DOHH2 (cell line): ENCODE data around the gene TSSK1B.

Experiments used
- CTCF ChIP-seq: fragments of 200-600 bp; sonication (generic); IDR thresholded peaks from one replicate; pipeline ENCODE4 v1.5.1; 2014; ENCODE audit warnings: antibody characterized with exemption, mild to moderate bottlenecking, low read depth, low read length; ENCODE audit not compliant: poor library complexity, severe bottlenecking
- EZH2phosphoT487 ChIP-seq: fragments of 200-600 bp; sonication (generic); IDR thresholded peaks from 2 replicates; pipeline ENCODE4 v1.6.1; 2017; ENCODE audit warnings: borderline replicate concordance, mild to moderate bottlenecking, antibody characterized with exemption, low read length, moderate library complexity, mixed read lengths

GRCh38 chr5:113421693-113422092 is 13.1 kb downstream of the TSSK1B start:
- TF ChIP-seq CTCF: no peak
- TF ChIP-seq EZH2phosphoT487: no peak
